Thymus (tissue), 11 donors: ENCODE results near the gene MCF2L. TPM values are rescaled to one million over a fixed set of nuclear protein-coding genes. Genes with fewer than 3 reads are reported as not detected.
"Not testable (repeated sequence)": the region's sequence is repeated elsewhere in the genome, so short reads cannot be mapped to it uniquely, and the experiment has no call there.

Experiments
- DNase-seq, 9 donors: peaks; one replicate each; pipeline ENCODE4 v3.0.0-alpha.2; 2013; ENCODE audit warnings: low spot score in 9 of 9, low read depth in 6 of 9, missing footprints in 1 of 9
- H3K27ac ChIP-seq, 2 donors: one replicate each; pipeline ENCODE4 v1.5.1; 2013; ENCODE audit warnings: control low read depth in 1 of 2, low read depth in 1 of 2, low read length in 1 of 2, mild to moderate bottlenecking in 1 of 2, moderate library complexity in 1 of 2
- H3K27me3 ChIP-seq, 2 donors: one replicate each; pipeline ENCODE4 v1.5.1; 2013; ENCODE audit warnings: low read length in 1 of 2; ENCODE audit not compliant: control insufficient read depth in 2 of 2, insufficient read depth in 1 of 2
- H3K36me3 ChIP-seq, 2 donors: one replicate each; pipeline ENCODE4 v1.5.1; 2013; ENCODE audit warnings: low read length in 1 of 2, mild to moderate bottlenecking in 1 of 2, moderate library complexity in 1 of 2; ENCODE audit not compliant: control insufficient read depth in 2 of 2, insufficient read depth in 2 of 2
- H3K4me1 ChIP-seq, 2 donors: one replicate each; pipeline ENCODE4 v1.5.1; 2013; ENCODE audit warnings: low read length in 2 of 2; ENCODE audit not compliant: control insufficient read depth in 2 of 2, insufficient read depth in 2 of 2
- H3K4me3 ChIP-seq, 2 donors: one replicate each; pipeline ENCODE4 v1.5.1; 2013; ENCODE audit warnings: low read length in 2 of 2, control low read depth in 1 of 2, mild to moderate bottlenecking in 1 of 2
- H3K9me3 ChIP-seq, 2 donors: one replicate each; pipeline ENCODE4 v1.5.1; 2013; ENCODE audit warnings: low read length in 1 of 2, mild to moderate bottlenecking in 1 of 2; ENCODE audit not compliant: control insufficient read depth in 2 of 2, insufficient read depth in 1 of 2
- WGBS: extraction: QIAGEN DNeasy Blood & Tissue Kit; methylation state at CpG from one replicate; pipeline ENCODE4 v1.1.7; 2013; 5-methylcytosine and 5-hydroxymethylcytosine counted together
- polyA plus RNA-seq: library from polyadenylated mRNA; stranded (reverse); fragments of 200-250 nt; gene quantifications from one replicate; pipeline ENCODE4 v1.2.3, GENCODE V29; 2013
- total RNA-seq: library from RNA; stranded (reverse); fragments of 120-200 nt; gene quantifications from one replicate; pipeline ENCODE4 v1.2.4, GENCODE V29; 2013
- donor health status: healthy.

Gene MCF2L
- total and polyA plus RNA-seq, 2 donors = 13.0 to 28.6 TPM

GRCh38 chr13:113029487-113030258 lies 60.7 kb downstream of the MCF2L start:
- 44% methylated on average over 23 of the region's 23 CpGs for WGBS
- H3K4me1 ChIP-seq = no peaks in the 10 kb centered on the region
- peak in 7 of 9 donors; percentile 7 to 49 (median 25) for DNase-seq
- peaks cover 0 to 2% of the 10 kb centered on the region in 2 donors for H3K27me3 ChIP-seq
- H3K4me3 ChIP-seq = no peak overlapping the region
- H3K27ac ChIP-seq = no peak overlapping the region
- H3K9me3 ChIP-seq = peaks cover 2 to 4% of the 10 kb centered on the region in 2 donors
- H3K36me3 ChIP-seq = no peaks in the 10 kb centered on the region

- not testable (repeated sequence) for H3K4me1 ChIP-seq, H3K9me3 ChIP-seq, DNase-seq, H3K36me3 ChIP-seq, H3K27ac ChIP-seq, H3K4me3 ChIP-seq, H3K27me3 ChIP-seq
- 95% methylated on average over 38 of the region's 38 CpGs for WGBS
Measured at GRCh38 chr13:113030259-113030640, 61.2 kb downstream of the MCF2L start.

GRCh38 chr13:113031465-113031864 lies 62.5 kb downstream of the MCF2L start:
- H3K27ac ChIP-seq = no peak overlapping the region
- H3K27me3 ChIP-seq = peaks cover 0 to 2% of the 10 kb centered on the region in 2 donors
- H3K9me3 ChIP-seq = peaks cover 2 to 4% of the 10 kb centered on the region in 2 donors
- no peak for DNase-seq
- no peaks in the 10 kb centered on the region for H3K4me1 ChIP-seq
- H3K36me3 ChIP-seq = no peaks in the 10 kb centered on the region
- 92% methylated on average over 7 of the region's 7 CpGs for WGBS
- H3K4me3 ChIP-seq = no peak overlapping the region

GRCh38 chr13:113032291-113032690 lies 63.3 kb downstream of the MCF2L start:
- WGBS = 90% methylated on average over 10 of the region's 10 CpGs
- no peak for DNase-seq
- H3K27me3 ChIP-seq = peaks cover 0 to 2% of the 10 kb centered on the region in 2 donors

GRCh38 chr13:113033054-113033850 lies 64.2 kb downstream of the MCF2L start:
- Histone ChIP-seq H3K27ac (no peak overlapping the region), H3K36me3 (no peaks in the 10 kb centered on the region), H3K27me3 (peaks cover 2% of the 10 kb centered on the region in 2 donors), H3K4me1 (no peaks in the 10 kb centered on the region), H3K9me3 (peaks cover 3 to 4% of the 10 kb centered on the region in 2 donors), H3K4me3 (no peak overlapping the region)
- 97% methylated on average over 43 of the region's 43 CpGs for WGBS
- DNase-seq = no peak

More at GRCh38 chr13:113032291-113032690, 63.3 kb downstream of the MCF2L start:
- H3K4me3 ChIP-seq = no peak overlapping the region
- peaks cover 3 to 4% of the 10 kb centered on the region in 2 donors for H3K9me3 ChIP-seq
- no peaks in the 10 kb centered on the region for H3K36me3 ChIP-seq
- no peak overlapping the region for H3K27ac ChIP-seq
- H3K4me1 ChIP-seq = no peaks in the 10 kb centered on the region

- no peaks in the 10 kb centered on the region for H3K36me3 ChIP-seq
- no peak overlapping the region for H3K4me3 ChIP-seq
- 88% methylated on average over 35 of the region's 35 CpGs for WGBS
- no peaks in the 10 kb centered on the region for H3K4me1 ChIP-seq
- H3K27me3 ChIP-seq = peaks cover 0 to 2% of the 10 kb centered on the region in 2 donors
- H3K27ac ChIP-seq = no peak overlapping the region
- DNase-seq = no peak
- H3K9me3 ChIP-seq = peaks cover 3 to 4% of the 10 kb centered on the region in 2 donors
Measured at GRCh38 chr13:113034451-113035212, 65.6 kb downstream of the MCF2L start.

- WGBS = 75% methylated on average over 20 of the region's 20 CpGs
- no peak for DNase-seq
- Histone ChIP-seq H3K4me1 (no peaks in the 10 kb centered on the region), H3K27ac (no peak overlapping the region), H3K36me3 (no peaks in the 10 kb centered on the region), H3K4me3 (no peak overlapping the region), H3K9me3 (peaks cover 3 to 4% of the 10 kb centered on the region in 2 donors), H3K27me3 (peaks cover 0 to 2% of the 10 kb centered on the region in 2 donors)
Measured at GRCh38 chr13:113035213-113035800, 66.3 kb downstream of the MCF2L start.

GRCh38 chr13:113036401-113036800 lies 67.4 kb downstream of the MCF2L start:
- no peak overlapping the region for H3K27ac ChIP-seq
- peaks cover 3 to 4% of the 10 kb centered on the region in 2 donors for H3K9me3 ChIP-seq
- H3K36me3 ChIP-seq = no peaks in the 10 kb centered on the region
- H3K27me3 ChIP-seq = peaks cover 0 to 2% of the 10 kb centered on the region in 2 donors
- 97% methylated on average over 14 of the region's 14 CpGs for WGBS
- no peak overlapping the region for H3K4me3 ChIP-seq
- no peak for DNase-seq
- H3K4me1 ChIP-seq = no peaks in the 10 kb centered on the region
